Suprapubic skin (tissue), 3 donors: Measurements from ENCODE around the gene FOLR2.

Source experiments
- POLR2AphosphoS5 ChIP-seq, 3 donors: sonication (generic); formaldehyde crosslinking; IDR thresholded peaks; one replicate each; pipeline ENCODE4 v1.6.1; 2017; ENCODE audit warnings: antibody characterized with exemption in 3 of 3
- TF ChIP-seq, protein P1 (sequence below), 2 donors: fragments of 200-600 bp in 1 of 2; fragments of 450-650 bp in 1 of 2; sonication (generic) in 1 of 2; IDR thresholded peaks; one replicate each; pipeline ENCODE4 v1.5.1; 2016 to 2019; ENCODE audit warnings: antibody characterized with exemption in 2 of 2, mild to moderate bottlenecking in 1 of 2, moderate library complexity in 1 of 2

- TF ChIP-seq POLR2AphosphoS5 (IDR thresholded peaks at IDR 0.05), result no peak
- TF ChIP-seq, protein P1, sequence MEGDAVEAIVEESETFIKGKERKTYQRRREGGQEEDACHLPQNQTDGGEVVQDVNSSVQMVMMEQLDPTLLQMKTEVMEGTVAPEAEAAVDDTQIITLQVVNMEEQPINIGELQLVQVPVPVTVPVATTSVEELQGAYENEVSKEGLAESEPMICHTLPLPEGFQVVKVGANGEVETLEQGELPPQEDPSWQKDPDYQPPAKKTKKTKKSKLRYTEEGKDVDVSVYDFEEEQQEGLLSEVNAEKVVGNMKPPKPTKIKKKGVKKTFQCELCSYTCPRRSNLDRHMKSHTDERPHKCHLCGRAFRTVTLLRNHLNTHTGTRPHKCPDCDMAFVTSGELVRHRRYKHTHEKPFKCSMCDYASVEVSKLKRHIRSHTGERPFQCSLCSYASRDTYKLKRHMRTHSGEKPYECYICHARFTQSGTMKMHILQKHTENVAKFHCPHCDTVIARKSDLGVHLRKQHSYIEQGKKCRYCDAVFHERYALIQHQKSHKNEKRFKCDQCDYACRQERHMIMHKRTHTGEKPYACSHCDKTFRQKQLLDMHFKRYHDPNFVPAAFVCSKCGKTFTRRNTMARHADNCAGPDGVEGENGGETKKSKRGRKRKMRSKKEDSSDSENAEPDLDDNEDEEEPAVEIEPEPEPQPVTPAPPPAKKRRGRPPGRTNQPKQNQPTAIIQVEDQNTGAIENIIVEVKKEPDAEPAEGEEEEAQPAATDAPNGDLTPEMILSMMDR (IDR thresholded peaks at IDR 0.05), result no peak
Observed at GRCh38 chr11:72220696-72221363, 4.2 kb downstream of the FOLR2 start.
